Stimulated activated CD8-positive, alpha-beta memory T cell treated with anti-CD3 and anti-CD28 coated beads, Interleukin-4, amount 100 ng/mL, for 48 hours (primary cell): Measurements from ENCODE around the gene POMT1.

ENCODE experiments used
- DNase-seq: peaks from one replicate; pipeline ENCODE4 v3.0.0-alpha.2; 2020

Gene POMT1

GRCh38 chr9:131477816-131478419 is 24.8 kb upstream of the POMT1 start:
- no peak for DNase-seq

- DNase-seq, result peak; percentile 75
Observed at GRCh38 chr9:131478421-131478868, 24.3 kb upstream of the POMT1 start.

GRCh38 chr9:131478911-131479310 is 23.8 kb upstream of the POMT1 start:
- DNase-seq, result no peak

GRCh38 chr9:131480258-131480657 is 22.5 kb upstream of the POMT1 start:
- DNase-seq, result no peak

GRCh38 chr9:131481441-131482342 is 21.0 kb upstream of the POMT1 start:
- DNase-seq, result no peak

GRCh38 chr9:131482343-131483006 is 20.2 kb upstream of the POMT1 start:
- DNase-seq, result no peak

- no peak for DNase-seq
Observed at GRCh38 chr9:131483319-131484050, 19.2 kb upstream of the POMT1 start.

GRCh38 chr9:131484051-131484445 is 18.7 kb upstream of the POMT1 start:
- no peak for DNase-seq

GRCh38 chr9:131484560-131485185 is 18.0 kb upstream of the POMT1 start:
- DNase-seq, result no peak

GRCh38 chr9:131485206-131485605 is 17.5 kb upstream of the POMT1 start:
- no peak for DNase-seq

- DNase-seq, result no peak
Observed at GRCh38 chr9:131485728-131486422, 16.8 kb upstream of the POMT1 start.

- DNase-seq, result no peak
Observed at GRCh38 chr9:131487001-131487400, 15.7 kb upstream of the POMT1 start.

- DNase-seq, result no peak
Observed at GRCh38 chr9:131487621-131488031, 15.1 kb upstream of the POMT1 start.

- no peak for DNase-seq
Observed at GRCh38 chr9:131490514-131490913, 12.2 kb upstream of the POMT1 start.

- DNase-seq, result no peak
Observed at GRCh38 chr9:131491001-131491710, 11.6 kb upstream of the POMT1 start.

GRCh38 chr9:131492070-131492469 is 10.6 kb upstream of the POMT1 start:
- DNase-seq, result no peak

GRCh38 chr9:131494296-131494870 is 8.3 kb upstream of the POMT1 start:
- DNase-seq, result no peak

- DNase-seq, result no peak
Observed at GRCh38 chr9:131495785-131496184, 6.9 kb upstream of the POMT1 start.

- DNase-seq, result no peak
Observed at GRCh38 chr9:131496844-131497405, 5.8 kb upstream of the POMT1 start.

GRCh38 chr9:131499254-131499767 is 3.4 kb upstream of the POMT1 start:
- DNase-seq, result no peak
